Mucosa of gallbladder (tissue), 1 donor: ENCODE data around the gene EVA1A. TPM values are rescaled to one million over a fixed set of nuclear protein-coding genes. Genes with fewer than 3 reads are reported as not detected.
"Not testable (repeated sequence)": the region's sequence is repeated elsewhere in the genome, so short reads cannot be mapped to it uniquely, and the experiment has no call there.

ENCODE experiments used
- DNase-seq: peaks from one replicate; pipeline ENCODE4 v3.0.0-alpha.2; 2020; ENCODE audit warnings: low spot score
- total RNA-seq: library from RNA; stranded (reverse); gene quantifications from one replicate; pipeline ENCODE4 v1.2.1, GENCODE V29; 2021
- donor health status: DM: no; HTN: no; CAD: no.

Gene EVA1A
- total RNA-seq, 1 donor from 2014 or later, result 0.43 TPM

GRCh38 chr2:75483878-75484277 lies 76.9 kb downstream of the EVA1A start:
- no peak for DNase-seq

GRCh38 chr2:75482398-75482797 lies 78.3 kb downstream of the EVA1A start:
- DNase-seq, result no peak

GRCh38 chr2:75480971-75481836 lies 79.5 kb downstream of the EVA1A start:
- no peak for DNase-seq

- DNase-seq, result not testable (repeated sequence)
Measured at GRCh38 chr2:75477696-75478095, 83.0 kb downstream of the EVA1A start.

GRCh38 chr2:75476761-75477160 lies 84.0 kb downstream of the EVA1A start:
- DNase-seq, result no peak

- DNase-seq, result no peak
Measured at GRCh38 chr2:75475976-75476375, 84.8 kb downstream of the EVA1A start.

- no peak for DNase-seq
Measured at GRCh38 chr2:75475049-75475448, 85.7 kb downstream of the EVA1A start.

- no peak for DNase-seq
Measured at GRCh38 chr2:75474115-75474514, 86.6 kb downstream of the EVA1A start.

- no peak for DNase-seq
Measured at GRCh38 chr2:75466708-75467311, 93.9 kb downstream of the EVA1A start.

GRCh38 chr2:75465317-75465984 lies 95.3 kb downstream of the EVA1A start:
- DNase-seq, result no peak

- no peak for DNase-seq
Measured at GRCh38 chr2:75464348-75464946, 96.3 kb downstream of the EVA1A start.

- DNase-seq, result no peak
Measured at GRCh38 chr2:75462721-75463120, 98.0 kb downstream of the EVA1A start.

GRCh38 chr2:75462206-75462605 lies 98.5 kb downstream of the EVA1A start:
- DNase-seq, result no peak

GRCh38 chr2:75460630-75461029 lies 100.1 kb downstream of the EVA1A start:
- no peak for DNase-seq

- no peak for DNase-seq
Measured at GRCh38 chr2:75459565-75460310, 101.0 kb downstream of the EVA1A start.

- DNase-seq, result no peak
Measured at GRCh38 chr2:75458201-75458600, 102.5 kb downstream of the EVA1A start.

GRCh38 chr2:75456825-75457224 lies 103.9 kb downstream of the EVA1A start:
- DNase-seq, result no peak

GRCh38 chr2:75456111-75456510 lies 104.6 kb downstream of the EVA1A start:
- no peak for DNase-seq

- no peak for DNase-seq
Measured at GRCh38 chr2:75454241-75454620, 106.5 kb downstream of the EVA1A start.

GRCh38 chr2:75453384-75454240 lies 107.1 kb downstream of the EVA1A start:
- DNase-seq, result no peak

GRCh38 chr2:75450068-75450467 lies 110.7 kb downstream of the EVA1A start:
- DNase-seq, result no peak
